ENCODE results near the gene APBB2. TPM values are rescaled to one million over a fixed set of nuclear protein-coding genes. Genes with fewer than 3 reads are reported as not detected.

Gene APBB2
- total RNA-seq = 56.6 to 63.5 TPM (median 63.2 TPM) in 3 replicates

DNA sequence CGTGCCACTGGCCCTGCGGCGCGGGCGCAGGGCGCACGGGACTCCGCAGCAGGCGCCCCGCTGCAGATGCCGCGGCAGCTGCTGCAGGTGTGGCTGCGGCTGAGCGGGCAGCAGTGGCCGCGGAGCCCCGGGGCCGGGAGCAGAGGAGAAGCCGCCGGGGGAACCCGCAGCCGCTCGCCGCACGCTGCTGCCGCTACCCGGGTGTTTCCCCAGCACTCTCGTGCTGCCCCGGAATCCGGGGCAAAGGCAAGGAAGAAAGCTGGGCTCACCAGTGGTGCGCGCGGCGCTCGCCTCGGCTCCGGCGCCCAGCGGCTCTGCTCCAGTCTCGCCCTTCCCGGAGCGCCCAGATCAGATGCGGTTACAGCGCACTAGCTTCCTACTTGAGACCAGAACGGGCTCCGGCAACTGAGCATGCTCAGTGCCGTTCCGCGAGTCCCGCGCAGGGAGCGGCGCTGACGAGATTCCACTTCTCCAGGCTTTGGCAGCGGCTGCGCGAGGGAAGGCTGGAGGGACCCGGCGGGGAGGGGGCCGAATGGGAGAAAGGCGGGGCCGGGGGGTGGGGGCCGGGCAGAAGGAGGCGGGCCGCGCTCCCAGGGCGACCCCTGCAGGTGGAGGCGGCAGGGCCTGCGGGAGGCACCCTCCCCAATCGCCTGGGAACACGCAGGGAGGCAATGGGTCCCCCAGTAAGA is at the start of gene APBB2:
Gene APBB2 (minus strand): TSS at position 407 of the 689 bp plus-strand sequence. CDS start 181,288 bp downstream, outside the sequence.
- no peaks in the 10 kb centered on the region for H3K9me3 Mint-ChIP-seq
- no peaks in the 10 kb centered on the region for H3K27me3 Mint-ChIP-seq (ENCODE audit: low read depth)
- peak within 1 kb of the TSS; percentile 85 for H3K4me3 Mint-ChIP-seq
- peaks cover 43% of the 10 kb centered on the region for H3K4me1 Mint-ChIP-seq
- no peaks in the 10 kb centered on the region for H3K36me3 Mint-ChIP-seq
- TF ChIP-seq CTCF (IDR thresholded peaks at IDR 0.05; ENCODE audit: unreplicated experiment) = peak; percentile 75
- DNase-seq (ENCODE audit: low spot score in 2 of 2, unreplicated experiment in 2 of 2) = peak; percentile 92 to 94
- peak within 1 kb of the TSS; percentile 89 for H3K27ac Mint-ChIP-seq

DNA sequence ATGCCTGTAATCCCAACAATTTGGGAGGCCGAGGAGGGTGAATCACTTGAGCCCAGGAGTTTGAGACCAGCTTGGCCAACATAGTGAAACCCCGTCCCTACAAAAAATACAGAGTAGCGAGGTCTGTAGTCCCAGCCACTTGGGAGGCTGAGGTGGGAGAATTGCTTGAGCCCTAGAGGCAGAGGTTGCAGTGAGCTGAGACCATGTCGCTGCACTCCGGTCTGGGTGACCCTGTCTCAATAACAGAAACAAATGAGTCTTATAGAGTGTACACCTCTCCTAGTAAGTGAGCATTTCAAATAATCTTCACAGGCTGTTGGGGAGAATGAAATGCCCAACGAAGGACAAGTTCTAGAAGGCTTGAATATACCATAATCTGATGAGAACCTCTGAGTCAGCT is 47.9 kb upstream of the APBB2 start:
- peaks cover 2% of the 10 kb centered on the region for H3K27me3 Mint-ChIP-seq (ENCODE audit: low read depth)
- peaks cover 13% of the 10 kb centered on the region for H3K4me1 Mint-ChIP-seq
- no peaks in the 10 kb centered on the region for H3K9me3 Mint-ChIP-seq
- peaks cover 37% of the 10 kb centered on the region for H3K36me3 Mint-ChIP-seq
- no peak for TF ChIP-seq CTCF (IDR thresholded peaks at IDR 0.05; ENCODE audit: unreplicated experiment)
- no peak for DNase-seq (ENCODE audit: low spot score in 2 of 2, unreplicated experiment in 2 of 2)
- no peak overlapping the region for H3K27ac Mint-ChIP-seq
- H3K4me3 Mint-ChIP-seq = no peak overlapping the region

DNA sequence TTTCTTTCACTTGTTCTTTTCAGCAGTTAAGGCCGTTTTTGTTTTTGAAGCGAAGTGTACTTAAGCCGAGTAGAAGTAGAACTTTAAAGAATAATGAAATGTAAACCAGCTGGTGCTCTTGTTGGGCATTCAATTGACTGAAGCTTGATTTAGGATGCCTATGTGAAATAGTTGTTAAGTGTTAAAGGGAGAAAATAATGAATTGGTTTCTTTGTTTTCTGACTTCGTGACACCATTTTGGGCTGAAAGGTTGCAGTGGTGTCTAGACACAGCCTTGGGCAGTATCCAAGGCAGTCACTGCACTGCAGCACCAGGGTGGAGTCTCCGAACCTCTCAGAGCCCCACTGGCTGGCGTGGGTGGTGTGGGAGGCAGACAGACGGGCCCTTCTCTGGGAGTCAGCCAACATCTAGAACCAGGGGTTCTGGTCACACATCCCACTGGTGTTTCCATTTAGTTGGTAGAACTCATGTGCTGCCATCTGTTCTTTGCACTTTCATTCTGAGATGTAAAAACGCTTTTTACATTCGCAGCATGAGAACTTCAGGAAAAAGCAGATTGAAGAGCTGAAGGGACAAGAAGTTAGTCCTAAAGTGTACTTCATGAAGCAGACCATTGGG is 45.9 kb upstream of the APBB2 start:
- H3K27ac Mint-ChIP-seq = no peak overlapping the region
- no peak for DNase-seq (ENCODE audit: low spot score in 2 of 2, unreplicated experiment in 2 of 2)
- no peaks in the 10 kb centered on the region for H3K9me3 Mint-ChIP-seq
- peaks cover 27% of the 10 kb centered on the region for H3K36me3 Mint-ChIP-seq
- H3K4me3 Mint-ChIP-seq = no peak overlapping the region
- peaks cover 17% of the 10 kb centered on the region for H3K4me1 Mint-ChIP-seq
- no peak for TF ChIP-seq CTCF (IDR thresholded peaks at IDR 0.05; ENCODE audit: unreplicated experiment)
- H3K27me3 Mint-ChIP-seq (ENCODE audit: low read depth) = peaks cover 9% of the 10 kb centered on the region

GRCh38 chr4:41258783-41259182 is 44.4 kb upstream of the APBB2 start:
- no peak for DNase-seq (ENCODE audit: low spot score in 2 of 2, unreplicated experiment in 2 of 2)
- Mint-ChIP-seq H3K27ac (no peak overlapping the region), H3K4me1 (peaks cover 17% of the 10 kb centered on the region), H3K4me3 (peak overlapping the region; percentile 81), H3K9me3 (no peaks in the 10 kb centered on the region), H3K27me3 (ENCODE audit: low read depth) (peaks cover 9% of the 10 kb centered on the region), H3K36me3 (peaks cover 19% of the 10 kb centered on the region)
- no peak for TF ChIP-seq CTCF (IDR thresholded peaks at IDR 0.05; ENCODE audit: unreplicated experiment)

GRCh38 chr4:41257906-41258305 is 43.6 kb upstream of the APBB2 start:
- Mint-ChIP-seq H3K9me3 (peaks cover 3% of the 10 kb centered on the region), H3K27me3 (ENCODE audit: low read depth) (peaks cover 11% of the 10 kb centered on the region), H3K4me1 (peaks cover 17% of the 10 kb centered on the region), H3K4me3 (peak overlapping the region; percentile 81), H3K27ac (peak overlapping the region; percentile 62), H3K36me3 (peaks cover 12% of the 10 kb centered on the region)
- DNase-seq (ENCODE audit: low spot score in 2 of 2, unreplicated experiment in 2 of 2) = no peak
- TF ChIP-seq CTCF (IDR thresholded peaks at IDR 0.05; ENCODE audit: unreplicated experiment) = no peak
